ENCODE measurements around the gene RCAN2.

RCAN2 gene

GRCh38 chr6:46262928-46263706 is 228.1 kb downstream of the RCAN2 start:
- Mint-ChIP-seq H3K27ac (no peak overlapping the region), H3K27me3 (peaks cover 9% of the 10 kb centered on the region), H3K4me1 (no peaks in the 10 kb centered on the region), H3K36me3 (no peaks in the 10 kb centered on the region), H3K9me3 (no peaks in the 10 kb centered on the region), H3K4me3 (no peak overlapping the region)

GRCh38 chr6:46258249-46258648 is 233.0 kb downstream of the RCAN2 start:
- no peaks in the 10 kb centered on the region for H3K4me1 Mint-ChIP-seq
- H3K9me3 Mint-ChIP-seq, result no peaks in the 10 kb centered on the region
- peaks cover 4% of the 10 kb centered on the region for H3K27me3 Mint-ChIP-seq
- H3K27ac Mint-ChIP-seq, result no peak overlapping the region
- no peak overlapping the region for H3K4me3 Mint-ChIP-seq
- no peaks in the 10 kb centered on the region for H3K36me3 Mint-ChIP-seq

DNA sequence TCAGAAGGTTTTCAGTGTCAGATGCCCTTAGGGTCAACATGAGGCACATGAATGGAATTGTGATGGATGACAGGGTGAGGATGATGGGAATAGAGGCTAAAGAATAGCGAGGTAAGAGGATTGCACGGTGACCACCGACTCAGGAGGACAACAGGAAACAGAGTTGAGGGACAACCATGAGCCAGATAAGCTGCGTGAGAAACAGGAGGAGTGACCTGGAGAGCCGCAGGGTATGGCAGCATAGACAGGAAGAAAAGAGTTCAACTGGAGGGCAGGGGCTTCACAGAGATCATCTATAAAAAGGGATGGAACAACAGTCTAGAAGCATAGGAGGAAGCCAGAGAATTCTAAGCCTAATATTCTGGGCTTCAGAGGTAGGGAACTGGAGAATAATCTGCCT is 235.7 kb downstream of the RCAN2 start:
- H3K36me3 Mint-ChIP-seq, result no peaks in the 10 kb centered on the region
- H3K27ac Mint-ChIP-seq, result no peak overlapping the region
- no peak overlapping the region for H3K4me3 Mint-ChIP-seq
- no peaks in the 10 kb centered on the region for H3K9me3 Mint-ChIP-seq
- H3K4me1 Mint-ChIP-seq, result no peaks in the 10 kb centered on the region
- H3K27me3 Mint-ChIP-seq, result peaks cover 7% of the 10 kb centered on the region

GRCh38 chr6:46254946-46255345 is 236.3 kb downstream of the RCAN2 start:
- no peaks in the 10 kb centered on the region for H3K9me3 Mint-ChIP-seq
- H3K36me3 Mint-ChIP-seq, result no peaks in the 10 kb centered on the region
- no peak overlapping the region for H3K27ac Mint-ChIP-seq

GRCh38 chr6:46254331-46254730 is 236.9 kb downstream of the RCAN2 start:
- Mint-ChIP-seq H3K27ac (no peak overlapping the region), H3K4me3 (no peak overlapping the region), H3K4me1 (no peaks in the 10 kb centered on the region), H3K27me3 (peaks cover 5% of the 10 kb centered on the region), H3K36me3 (no peaks in the 10 kb centered on the region), H3K9me3 (no peaks in the 10 kb centered on the region)

More at GRCh38 chr6:46254946-46255345, 236.3 kb downstream of the RCAN2 start:
- H3K4me3 Mint-ChIP-seq, result no peak overlapping the region
- peaks cover 7% of the 10 kb centered on the region for H3K27me3 Mint-ChIP-seq
- H3K4me1 Mint-ChIP-seq, result no peaks in the 10 kb centered on the region

DNA sequence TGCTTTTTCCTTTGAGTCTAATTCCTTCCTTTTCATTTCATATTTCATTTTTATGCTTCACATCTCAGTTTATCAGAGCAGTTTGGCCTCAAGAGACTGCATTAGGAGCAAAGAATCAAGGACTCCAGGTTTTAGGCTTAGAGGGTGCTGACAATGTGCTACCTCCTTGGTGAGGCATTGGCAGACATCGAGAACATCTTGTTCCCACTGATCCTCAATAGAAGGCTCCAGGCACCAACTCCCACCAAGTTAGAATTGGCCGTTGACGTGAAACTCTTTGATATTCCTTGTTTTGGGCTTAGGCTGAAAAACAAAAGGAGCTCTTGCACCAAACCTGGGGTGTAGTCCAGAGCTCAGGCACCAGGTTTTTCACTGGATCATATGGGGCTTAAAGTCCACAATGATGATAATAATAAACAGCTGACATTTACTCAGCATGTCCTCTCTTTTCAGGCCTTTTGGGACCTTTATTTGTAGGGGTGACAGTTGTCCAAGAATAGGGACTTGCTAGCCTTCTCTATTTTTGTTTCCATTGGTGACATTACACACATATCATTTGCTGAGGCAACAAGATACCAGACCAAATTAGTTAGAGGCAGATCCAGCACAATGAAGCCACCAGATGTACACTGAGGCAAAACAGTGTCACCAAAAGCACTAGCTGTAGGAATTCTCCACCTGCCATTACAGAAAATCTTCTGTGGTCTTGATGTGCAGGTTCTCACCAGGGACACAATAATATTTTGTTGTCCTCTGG is 239.5 kb downstream of the RCAN2 start:
- no peak overlapping the region for H3K27ac Mint-ChIP-seq
- no peaks in the 10 kb centered on the region for H3K9me3 Mint-ChIP-seq
- H3K36me3 Mint-ChIP-seq, result no peaks in the 10 kb centered on the region
- no peaks in the 10 kb centered on the region for H3K4me1 Mint-ChIP-seq
- no peak overlapping the region for H3K4me3 Mint-ChIP-seq
- peaks cover 8% of the 10 kb centered on the region for H3K27me3 Mint-ChIP-seq

- no peaks in the 10 kb centered on the region for H3K9me3 Mint-ChIP-seq
- H3K4me3 Mint-ChIP-seq, result no peak overlapping the region
- no peaks in the 10 kb centered on the region for H3K4me1 Mint-ChIP-seq
- H3K27ac Mint-ChIP-seq, result no peak overlapping the region
- peaks cover 8% of the 10 kb centered on the region for H3K27me3 Mint-ChIP-seq
- no peaks in the 10 kb centered on the region for H3K36me3 Mint-ChIP-seq
Measured at GRCh38 chr6:46248143-46248542, 243.1 kb downstream of the RCAN2 start.

DNA sequence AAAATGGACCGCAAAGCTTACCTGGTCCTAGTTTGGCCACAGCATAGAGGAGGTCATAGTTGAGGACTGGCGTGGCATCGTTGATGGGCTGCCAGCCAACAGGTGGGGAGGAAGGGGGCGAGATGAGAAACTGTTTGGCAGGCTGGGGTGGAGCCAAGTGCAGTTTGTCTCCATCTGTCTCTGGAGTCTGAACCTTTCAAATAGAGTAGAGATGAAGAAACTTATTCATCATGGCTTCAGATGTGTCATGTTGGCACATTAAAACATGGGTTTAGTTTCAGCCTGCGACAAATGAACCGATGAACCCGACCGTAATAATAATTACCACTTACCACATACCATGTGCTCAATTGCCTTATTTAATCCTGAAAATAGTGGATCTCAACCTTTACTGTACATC is 244.5 kb downstream of the RCAN2 start:
- Mint-ChIP-seq H3K4me3 (no peak overlapping the region), H3K9me3 (no peaks in the 10 kb centered on the region), H3K36me3 (no peaks in the 10 kb centered on the region), H3K27ac (no peak overlapping the region), H3K4me1 (no peaks in the 10 kb centered on the region), H3K27me3 (peaks cover 6% of the 10 kb centered on the region)

DNA sequence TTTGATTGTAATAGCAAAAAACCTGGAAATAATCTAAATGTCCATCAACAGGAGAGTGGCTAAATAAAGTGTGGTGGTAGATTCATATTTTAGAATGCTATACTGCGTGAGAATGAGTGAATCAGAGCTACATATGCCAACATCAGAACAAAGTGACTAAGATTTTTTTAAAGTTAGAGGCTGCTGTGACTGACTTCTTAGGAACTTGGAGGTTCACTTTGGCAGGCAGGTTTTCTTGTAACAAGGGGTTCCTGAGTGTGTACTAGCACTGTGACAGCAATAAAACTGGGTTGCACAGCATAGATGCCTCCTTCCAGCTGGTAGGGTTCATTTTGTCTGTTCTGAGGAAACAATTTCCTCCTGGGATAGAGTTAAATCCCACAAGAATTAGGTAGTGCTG is 245.2 kb downstream of the RCAN2 start:
- Mint-ChIP-seq H3K4me3 (no peak overlapping the region), H3K9me3 (no peaks in the 10 kb centered on the region), H3K4me1 (no peaks in the 10 kb centered on the region), H3K27me3 (peaks cover 6% of the 10 kb centered on the region), H3K36me3 (no peaks in the 10 kb centered on the region), H3K27ac (no peak overlapping the region)

- Mint-ChIP-seq H3K4me3 (no peak overlapping the region), H3K27me3 (peaks cover 6% of the 10 kb centered on the region), H3K4me1 (no peaks in the 10 kb centered on the region), H3K27ac (no peak overlapping the region), H3K9me3 (no peaks in the 10 kb centered on the region), H3K36me3 (no peaks in the 10 kb centered on the region)
Measured at GRCh38 chr6:46244670-46245069, 246.6 kb downstream of the RCAN2 start.

GRCh38 chr6:46243754-46244153 is 247.5 kb downstream of the RCAN2 start:
- Mint-ChIP-seq H3K36me3 (no peaks in the 10 kb centered on the region), H3K27me3 (peaks cover 6% of the 10 kb centered on the region), H3K9me3 (no peaks in the 10 kb centered on the region), H3K4me3 (no peak overlapping the region), H3K4me1 (no peaks in the 10 kb centered on the region), H3K27ac (no peak overlapping the region)

DNA sequence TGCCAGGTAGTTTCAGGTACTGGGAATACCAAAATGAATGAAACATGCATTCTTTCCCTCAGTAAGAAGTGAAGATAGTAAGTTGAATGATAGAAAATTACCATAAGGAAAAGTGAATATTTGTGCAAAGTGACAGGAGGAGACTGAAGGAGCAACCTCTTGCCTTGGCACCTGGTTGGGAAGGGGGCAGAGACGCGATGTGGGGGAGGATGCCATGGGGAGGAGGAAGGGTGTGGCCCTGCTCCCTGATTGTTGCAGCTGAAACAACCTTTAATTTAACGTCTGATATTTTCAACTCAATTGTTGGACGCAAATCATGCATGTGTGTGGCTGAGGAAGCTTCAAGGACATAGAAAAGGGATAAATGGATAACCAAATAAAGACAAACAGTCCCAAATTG is 248.3 kb downstream of the RCAN2 start:
- no peak overlapping the region for H3K27ac Mint-ChIP-seq
- H3K4me1 Mint-ChIP-seq, result no peaks in the 10 kb centered on the region
- no peak overlapping the region for H3K4me3 Mint-ChIP-seq
- H3K36me3 Mint-ChIP-seq, result no peaks in the 10 kb centered on the region
- peaks cover 7% of the 10 kb centered on the region for H3K27me3 Mint-ChIP-seq
- H3K9me3 Mint-ChIP-seq, result no peaks in the 10 kb centered on the region

- no peaks in the 10 kb centered on the region for H3K4me1 Mint-ChIP-seq
- no peaks in the 10 kb centered on the region for H3K36me3 Mint-ChIP-seq
- H3K9me3 Mint-ChIP-seq, result no peaks in the 10 kb centered on the region
- H3K27me3 Mint-ChIP-seq, result peaks cover 7% of the 10 kb centered on the region
- H3K4me3 Mint-ChIP-seq, result no peak overlapping the region
- no peak overlapping the region for H3K27ac Mint-ChIP-seq
Measured at GRCh38 chr6:46240866-46241565, 250.2 kb downstream of the RCAN2 start.

DNA sequence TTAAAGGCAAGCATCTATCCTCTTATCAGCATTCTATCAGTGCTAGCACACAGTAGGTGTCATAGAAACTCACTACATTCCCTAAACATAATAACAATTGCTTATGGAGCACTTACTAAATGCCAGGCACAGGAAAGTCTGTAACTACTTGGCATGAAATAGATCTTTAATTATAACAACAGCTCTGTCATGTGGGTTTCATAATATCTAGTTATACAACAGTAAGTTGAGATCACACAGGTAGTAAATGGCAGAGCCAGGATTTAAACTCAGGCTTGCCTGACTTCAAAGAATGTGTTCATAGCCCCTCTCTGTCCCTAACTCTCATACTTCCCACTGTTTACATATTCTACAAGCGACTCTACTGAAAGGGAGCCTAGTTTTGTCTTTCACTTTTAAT is 254.5 kb downstream of the RCAN2 start:
- Mint-ChIP-seq H3K27ac (no peak overlapping the region), H3K4me1 (no peaks in the 10 kb centered on the region), H3K36me3 (no peaks in the 10 kb centered on the region), H3K4me3 (no peak overlapping the region), H3K27me3 (peaks cover 10% of the 10 kb centered on the region), H3K9me3 (no peaks in the 10 kb centered on the region)

GRCh38 chr6:46235242-46235641 is 256.0 kb downstream of the RCAN2 start:
- peaks cover 4% of the 10 kb centered on the region for H3K9me3 Mint-ChIP-seq
- no peak overlapping the region for H3K4me3 Mint-ChIP-seq
- no peak overlapping the region for H3K27ac Mint-ChIP-seq
- peaks cover 10% of the 10 kb centered on the region for H3K27me3 Mint-ChIP-seq
- no peaks in the 10 kb centered on the region for H3K4me1 Mint-ChIP-seq
- peaks cover 1% of the 10 kb centered on the region for H3K36me3 Mint-ChIP-seq

DNA sequence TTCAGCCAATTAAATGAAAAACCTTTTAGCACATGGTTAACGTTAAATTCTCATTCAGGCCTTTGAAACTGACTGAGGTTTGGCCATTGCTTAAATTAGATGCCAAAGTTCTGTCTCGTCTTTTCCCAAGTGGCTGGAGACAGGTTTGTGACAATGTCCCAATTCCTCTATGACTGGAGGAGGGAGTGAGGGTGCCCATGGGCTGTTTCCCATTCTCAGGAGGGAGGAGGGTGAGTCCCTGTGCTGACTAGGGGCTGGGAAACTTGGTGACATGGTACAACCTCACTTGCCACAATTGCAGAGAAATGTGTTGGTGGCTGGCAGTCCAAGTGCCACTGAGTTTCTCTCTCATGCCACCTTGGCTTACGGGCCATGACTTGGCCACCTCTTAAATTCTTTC is 256.5 kb downstream of the RCAN2 start:
- Mint-ChIP-seq H3K27ac (no peak overlapping the region), H3K36me3 (peaks cover 1% of the 10 kb centered on the region), H3K4me1 (no peaks in the 10 kb centered on the region), H3K27me3 (peaks cover 8% of the 10 kb centered on the region), H3K4me3 (no peak overlapping the region), H3K9me3 (peaks cover 4% of the 10 kb centered on the region)

Data from activated naive CD4-positive, alpha-beta T cell treated with anti-CD3 and anti-CD28 coated beads, Interleukin-2, amount 50 U/mL, for 24 hours (primary cell).